Stimulated activated CD8-positive, alpha-beta memory T cell treated with anti-CD3 and anti-CD28 coated beads, Interleukin-15, amount 100 ng/mL, for 1 hour (primary cell): ENCODE results near the gene ITCH.
"Not testable (repeated sequence)": the region's sequence is repeated elsewhere in the genome, so short reads cannot be mapped to it uniquely, and the experiment has no call there.

Experiments
- DNase-seq: peaks from one replicate; pipeline ENCODE4 v3.0.0-alpha.2; 2020; ENCODE audit warnings: low read depth

Gene ITCH

DNA sequence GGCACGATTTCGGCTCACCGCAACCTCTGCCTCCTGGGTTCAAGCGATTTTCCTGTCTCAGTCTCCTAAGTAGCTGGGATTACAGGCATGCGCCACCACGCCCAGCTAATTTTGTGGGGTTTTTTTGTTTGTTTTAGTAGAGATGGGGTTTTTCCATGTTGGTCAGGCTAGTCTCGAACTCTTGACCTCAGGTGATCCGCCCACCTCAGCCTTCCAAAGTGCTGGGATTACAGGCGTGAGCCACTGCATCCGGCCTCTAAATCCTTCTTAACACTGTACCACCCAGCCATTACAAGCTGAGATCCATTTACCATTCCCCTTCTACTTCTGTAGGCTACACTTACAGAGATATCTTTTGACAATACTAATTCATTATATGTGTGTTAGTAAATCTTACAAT, 51.5 kb downstream of the ITCH start:
- not testable (repeated sequence) for DNase-seq

DNA sequence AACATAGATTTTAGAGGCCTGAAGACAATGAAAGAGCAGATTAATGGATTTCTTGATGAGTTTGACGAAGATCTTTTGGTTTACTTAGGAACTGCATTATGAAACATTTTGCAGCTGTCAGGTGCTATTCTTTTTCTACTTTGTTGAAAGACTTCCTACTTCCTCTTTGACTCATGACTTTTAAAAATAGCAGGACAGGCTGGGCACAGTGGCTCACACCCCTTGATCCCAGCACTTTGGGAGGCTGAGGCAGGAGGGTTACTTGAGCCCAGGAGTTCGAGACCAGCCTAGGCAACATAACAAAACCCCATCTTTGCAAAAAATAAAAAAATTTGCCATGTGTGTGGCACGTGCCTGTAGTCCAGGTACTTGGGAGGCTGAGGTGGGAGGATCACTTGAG, 52.0 kb downstream of the ITCH start:
- no peak for DNase-seq

DNA sequence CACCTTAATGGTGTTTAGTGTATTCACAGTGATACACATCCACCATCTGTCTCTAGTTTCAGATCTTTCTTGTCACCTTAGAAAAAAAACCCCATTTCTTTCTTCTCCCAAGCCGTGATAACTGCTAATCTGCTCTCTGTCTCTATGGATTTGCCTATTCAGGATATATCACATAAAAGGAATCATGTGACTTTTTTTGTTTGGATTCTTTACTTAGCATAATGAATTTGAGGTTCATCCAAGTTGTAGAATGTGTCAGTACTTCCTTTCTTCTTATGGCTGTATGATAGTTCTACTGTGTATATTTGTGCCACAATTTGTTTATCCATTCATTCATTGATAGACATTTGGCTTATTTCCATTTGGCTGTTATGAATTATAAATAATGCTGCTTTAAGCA, 57.1 kb downstream of the ITCH start:
- no peak for DNase-seq

DNA sequence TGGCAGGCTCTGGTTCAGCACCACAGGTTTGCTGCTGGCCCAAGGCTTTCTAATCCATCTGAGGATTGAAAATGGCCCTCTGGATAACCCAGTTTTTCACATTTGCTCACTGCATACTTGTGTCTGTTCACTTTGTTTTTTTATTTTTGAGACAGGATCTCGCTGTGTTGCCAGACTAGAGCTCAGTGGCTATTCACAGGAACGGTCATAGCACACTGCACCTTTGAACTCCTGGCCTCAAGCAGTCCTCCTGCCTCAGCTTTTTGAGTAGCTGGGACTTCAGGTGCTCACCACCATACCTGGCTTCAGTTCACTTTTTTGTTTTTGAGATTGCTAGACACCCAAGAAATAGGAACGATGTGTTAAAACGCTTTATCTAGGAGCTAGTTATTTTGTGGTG, 57.9 kb downstream of the ITCH start:
- no peak for DNase-seq

DNA sequence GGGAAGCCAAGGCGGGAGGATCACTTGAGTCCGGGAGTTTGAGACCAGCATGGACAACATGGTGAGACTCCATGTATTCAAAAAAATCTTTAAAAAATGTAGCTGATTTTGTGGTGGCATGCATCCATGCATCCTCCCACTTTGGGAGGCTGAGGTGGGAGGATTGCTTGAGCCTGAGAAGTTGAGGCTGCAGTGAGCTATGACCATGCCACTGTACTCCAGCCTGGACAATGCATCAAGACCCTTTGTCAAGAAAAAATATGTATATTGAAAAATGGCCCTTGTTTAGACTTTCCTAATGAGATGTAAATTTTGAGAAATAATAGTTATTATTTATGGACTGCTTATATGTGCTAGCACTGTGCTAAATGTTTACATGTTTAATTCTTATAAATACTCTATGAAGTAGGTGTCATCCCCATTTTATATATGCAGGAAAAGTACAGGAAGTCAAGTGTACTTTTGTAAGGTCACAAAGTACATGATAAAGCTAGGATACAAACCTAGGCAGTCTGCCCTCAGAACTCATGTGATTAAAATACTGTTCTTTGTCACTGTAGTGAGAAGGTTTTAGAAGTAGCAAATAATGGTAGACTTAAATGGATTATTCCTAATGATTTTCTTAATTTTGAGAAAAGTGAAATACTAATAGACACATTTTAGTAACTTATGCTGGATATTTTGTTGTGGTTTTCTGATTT, 58.8 kb downstream of the ITCH start:
- no peak for DNase-seq

DNA sequence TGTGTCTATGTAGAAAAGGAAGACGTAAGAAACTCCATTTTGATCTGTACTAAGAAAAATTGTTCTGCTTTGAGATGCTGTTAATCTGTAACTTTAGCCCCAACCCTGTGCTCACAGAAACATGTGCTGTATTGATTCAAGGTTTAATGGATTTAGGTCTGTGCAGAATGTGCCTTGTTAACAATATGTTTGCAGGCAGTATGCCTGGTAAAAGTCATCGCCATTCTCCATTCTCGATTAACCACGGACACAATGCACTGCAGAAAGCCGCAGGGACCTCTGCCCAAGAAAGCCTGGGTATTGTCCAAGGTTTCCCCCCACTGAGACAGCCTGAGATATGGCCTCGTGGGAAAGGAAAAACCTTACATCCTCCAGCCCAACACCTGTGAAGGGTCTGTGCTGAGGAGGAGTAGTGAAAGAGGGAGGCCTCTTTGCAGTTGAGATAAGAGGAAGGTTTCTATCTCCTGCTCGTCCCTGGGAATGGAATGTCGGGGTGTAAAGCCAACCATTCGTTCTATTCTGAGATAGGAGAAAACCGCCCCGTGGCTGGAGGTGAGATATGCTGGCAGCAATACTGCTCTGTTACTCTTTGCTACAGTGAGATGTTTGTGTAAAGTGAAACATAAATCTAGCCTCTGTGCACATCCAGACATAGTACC, 62.1 kb downstream of the ITCH start:
- not testable (repeated sequence) for DNase-seq

DNA sequence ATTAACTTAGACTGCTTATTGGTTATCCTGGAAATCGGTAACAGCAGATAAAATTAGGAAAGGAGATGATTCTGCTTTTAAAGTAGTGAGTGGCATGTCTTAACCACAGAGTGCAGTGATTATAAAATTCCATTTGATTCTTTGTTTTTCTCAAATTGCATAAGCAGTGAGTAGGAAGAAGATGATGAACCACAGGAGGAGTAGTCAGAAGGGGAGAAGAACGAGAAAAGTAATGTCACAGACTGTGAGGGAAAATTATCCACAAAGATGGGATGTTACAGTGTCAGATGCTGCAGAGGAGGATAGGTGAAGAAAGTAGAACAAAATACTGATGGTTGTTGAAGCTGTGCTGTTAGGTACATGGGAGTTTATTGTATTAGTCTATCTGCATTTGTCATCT, 63.0 kb downstream of the ITCH start:
- no peak for DNase-seq

DNA sequence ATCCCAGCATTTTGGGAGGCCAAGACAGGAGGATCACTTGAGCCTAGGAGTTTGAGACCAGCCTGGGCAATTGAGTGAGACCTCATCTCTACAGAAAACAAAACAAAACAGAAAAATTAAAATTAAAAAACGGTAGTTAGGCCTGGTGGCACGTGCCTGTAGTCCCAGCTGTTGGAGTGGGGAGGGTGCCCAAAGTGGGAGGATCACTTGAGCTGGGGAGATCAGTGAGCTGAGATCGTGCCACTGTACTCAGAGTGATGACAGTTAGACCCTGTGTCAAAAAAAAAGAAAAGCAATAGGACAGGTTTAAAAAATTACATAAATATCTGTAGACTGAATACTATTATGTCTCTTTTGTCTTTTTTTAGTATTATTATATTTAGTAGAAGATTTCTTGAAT, 64.3 kb downstream of the ITCH start:
- no peak for DNase-seq

DNA sequence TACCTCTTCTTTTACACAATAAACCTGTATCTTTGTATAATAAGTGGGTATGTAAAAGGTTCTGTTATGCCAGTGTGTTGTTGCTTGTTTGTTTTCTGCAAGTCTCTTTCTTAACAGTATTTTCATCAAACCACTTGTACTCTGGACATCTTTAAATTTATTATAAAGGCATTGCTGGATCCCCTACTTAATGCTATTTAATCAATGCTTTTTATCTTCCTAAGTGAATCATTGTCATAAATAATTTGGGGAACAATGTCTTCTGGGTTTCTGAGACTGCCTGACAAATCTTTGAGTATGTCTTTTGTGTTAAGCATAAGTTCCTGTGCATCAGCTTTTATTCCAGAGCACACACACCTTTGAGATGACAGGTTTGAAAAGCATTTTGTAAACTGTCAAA, 64.7 kb downstream of the ITCH start:
- no peak for DNase-seq

DNA sequence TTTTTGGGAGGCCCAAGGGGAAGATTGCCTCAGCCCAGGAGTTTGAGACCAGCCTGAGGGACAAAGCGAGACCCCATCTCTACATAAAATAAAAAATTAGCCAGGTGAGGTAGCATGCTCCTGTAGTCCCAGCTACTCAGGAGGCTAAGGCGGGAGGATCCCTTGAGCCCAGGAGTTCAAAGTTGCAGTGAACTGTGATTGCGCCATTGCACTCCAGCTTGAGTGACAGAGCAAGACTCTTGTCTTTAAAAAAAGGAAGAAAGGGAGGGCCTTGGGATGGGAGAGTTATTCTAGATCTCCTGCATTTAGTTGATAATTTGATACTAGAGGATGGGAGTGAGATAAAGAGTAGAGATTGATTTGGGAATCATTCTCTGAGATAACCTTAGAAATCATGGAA, 68.1 kb downstream of the ITCH start:
- no peak for DNase-seq

DNA sequence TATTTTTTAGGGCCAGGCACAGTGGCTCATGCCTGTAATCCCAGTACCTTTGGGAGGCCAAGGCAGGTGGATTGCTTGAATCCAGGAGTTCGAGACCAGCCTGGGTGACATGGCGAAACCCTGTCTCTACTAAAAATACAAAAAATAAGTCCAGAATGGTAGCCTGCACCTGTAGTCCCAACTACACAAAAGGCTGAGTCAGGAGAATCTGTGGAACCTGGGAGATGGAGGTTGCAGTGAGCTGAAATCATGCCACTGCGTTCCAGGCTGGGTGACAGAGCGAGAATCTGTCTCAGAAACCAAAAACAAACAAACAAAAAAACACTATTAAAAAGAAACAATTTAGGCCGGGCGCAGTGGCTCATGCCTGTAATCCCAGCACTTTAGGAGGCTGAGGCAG, 69.6 kb downstream of the ITCH start:
- not testable (repeated sequence) for DNase-seq

DNA sequence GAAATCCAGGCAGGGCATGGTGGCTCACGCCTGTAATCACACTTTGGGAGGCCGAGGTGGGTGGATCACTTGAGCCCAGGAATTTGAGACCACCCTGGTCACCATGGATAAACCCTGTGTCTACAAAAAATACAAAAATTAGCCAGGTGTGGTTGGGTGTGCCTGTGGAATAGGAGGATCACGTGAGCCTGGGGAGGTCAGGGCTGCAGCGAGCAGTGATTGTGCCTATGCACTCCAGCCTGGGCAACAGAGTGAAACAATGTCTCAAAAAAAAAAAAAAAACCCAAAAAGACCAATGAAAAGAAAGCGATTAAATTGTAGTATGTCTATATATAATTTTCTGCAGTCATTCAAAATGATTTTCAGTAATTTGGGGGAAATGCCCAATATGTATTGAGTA, 70.3 kb downstream of the ITCH start:
- DNase-seq: no peak

DNA sequence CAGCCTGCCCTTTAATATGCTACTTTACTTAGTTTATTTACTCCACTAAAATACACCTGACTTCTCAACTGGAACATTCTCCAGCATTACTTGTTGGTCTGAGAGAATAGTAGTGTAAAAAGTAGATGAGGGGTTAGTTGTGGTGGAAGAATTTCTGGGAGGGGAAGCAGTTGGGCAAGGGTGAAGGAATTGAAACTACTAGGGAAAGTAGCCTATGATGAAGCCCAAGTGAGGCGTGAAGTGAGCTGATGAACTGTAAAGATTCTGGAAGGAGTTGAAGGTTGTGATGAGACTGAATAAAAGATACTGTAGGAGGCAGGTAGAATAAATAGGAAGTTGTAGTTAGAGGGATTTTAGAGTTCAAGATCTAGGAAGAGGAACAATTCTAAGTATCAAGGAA, 72.5 kb downstream of the ITCH start:
- no peak for DNase-seq

DNA sequence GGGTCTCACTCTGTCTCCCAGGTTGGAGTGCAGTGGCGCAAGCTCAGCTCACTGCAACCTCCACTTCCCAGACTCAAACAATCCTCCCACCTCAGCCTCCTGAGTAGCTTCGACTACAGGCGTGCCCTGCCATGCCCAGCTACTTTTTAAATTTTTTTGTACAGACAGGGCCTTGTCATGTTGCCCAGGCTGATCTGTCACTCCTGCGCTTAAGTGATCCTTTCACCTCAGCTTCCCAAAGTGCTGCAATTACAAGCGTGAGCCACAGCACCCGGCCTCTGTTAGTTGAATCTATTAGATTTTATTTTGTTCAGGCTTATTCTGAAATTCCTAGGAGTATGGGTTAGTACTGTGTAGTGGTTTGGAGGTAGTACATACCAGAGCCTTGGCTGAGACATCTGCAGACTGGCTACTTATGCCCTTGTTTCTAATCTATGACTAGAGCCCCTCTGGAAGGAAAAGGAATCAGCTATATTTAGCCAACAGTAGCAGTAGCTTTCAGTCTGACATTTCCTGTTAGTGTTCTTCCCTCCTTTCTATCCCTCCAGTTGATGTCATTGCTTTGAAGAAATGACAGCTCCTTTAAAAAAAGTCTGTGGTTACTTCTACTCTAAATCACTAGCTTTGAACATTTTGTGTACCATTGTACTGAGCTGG, 74.4 kb downstream of the ITCH start:
- no peak for DNase-seq

DNA sequence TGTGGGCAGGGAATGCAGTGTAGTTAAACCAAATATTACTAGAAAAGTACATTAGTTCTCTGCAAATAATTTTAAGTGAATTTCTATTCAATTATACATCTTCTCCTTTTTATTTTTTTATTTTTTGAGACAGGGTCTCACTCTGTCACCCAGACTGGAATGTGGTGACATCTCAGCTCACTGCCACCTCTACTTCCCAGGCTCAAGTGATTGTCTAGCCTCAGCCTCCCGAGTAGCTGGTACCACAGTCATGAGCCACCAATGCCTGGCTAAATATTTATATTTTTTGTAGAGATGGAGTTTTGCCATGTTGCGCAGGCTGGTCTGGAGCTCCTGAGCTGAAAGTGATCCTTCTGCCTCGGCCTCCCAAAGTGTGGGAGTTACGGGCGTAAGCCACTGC, 76.1 kb downstream of the ITCH start:
- DNase-seq: no peak

DNA sequence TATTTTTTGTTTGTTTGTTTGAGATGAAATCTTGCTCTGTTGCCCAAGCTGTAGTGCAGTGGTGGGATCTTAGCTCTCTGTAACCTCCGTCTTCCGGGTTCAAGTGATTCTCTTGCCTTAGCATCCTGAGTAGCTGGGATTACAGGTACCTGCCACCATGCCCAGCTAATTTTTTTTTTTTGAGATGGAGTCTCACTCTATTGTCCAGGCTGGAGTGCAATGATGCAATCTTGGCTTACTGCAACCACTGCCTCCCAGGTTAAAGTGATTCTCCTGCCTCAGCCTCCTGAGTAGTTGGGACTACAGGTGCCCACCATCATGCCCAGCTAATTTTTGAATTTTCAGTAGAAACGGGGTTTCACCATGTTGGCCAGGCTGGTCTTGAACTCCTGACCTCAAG, 78.3 kb downstream of the ITCH start:
- DNase-seq: not testable (repeated sequence)

DNA sequence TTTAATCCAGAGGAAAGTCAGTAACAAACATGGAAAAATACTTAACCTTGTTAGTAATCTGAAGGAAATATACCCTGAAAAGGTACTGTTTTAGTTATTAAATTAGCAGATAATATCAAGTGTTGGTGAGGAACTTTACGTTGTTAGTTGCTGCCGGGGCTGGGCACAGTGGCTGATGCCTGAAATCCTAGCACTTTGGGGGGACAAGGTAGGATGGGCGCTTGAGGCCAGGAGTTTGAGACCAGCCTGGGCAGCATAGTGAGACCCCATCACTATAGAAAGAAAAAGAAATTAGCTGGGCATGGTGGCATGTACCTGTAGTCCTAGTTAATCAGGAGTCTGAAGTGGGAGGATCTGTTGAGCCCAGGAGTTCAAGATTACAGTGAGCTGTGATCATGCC, 80.5 kb downstream of the ITCH start:
- no peak for DNase-seq

DNA sequence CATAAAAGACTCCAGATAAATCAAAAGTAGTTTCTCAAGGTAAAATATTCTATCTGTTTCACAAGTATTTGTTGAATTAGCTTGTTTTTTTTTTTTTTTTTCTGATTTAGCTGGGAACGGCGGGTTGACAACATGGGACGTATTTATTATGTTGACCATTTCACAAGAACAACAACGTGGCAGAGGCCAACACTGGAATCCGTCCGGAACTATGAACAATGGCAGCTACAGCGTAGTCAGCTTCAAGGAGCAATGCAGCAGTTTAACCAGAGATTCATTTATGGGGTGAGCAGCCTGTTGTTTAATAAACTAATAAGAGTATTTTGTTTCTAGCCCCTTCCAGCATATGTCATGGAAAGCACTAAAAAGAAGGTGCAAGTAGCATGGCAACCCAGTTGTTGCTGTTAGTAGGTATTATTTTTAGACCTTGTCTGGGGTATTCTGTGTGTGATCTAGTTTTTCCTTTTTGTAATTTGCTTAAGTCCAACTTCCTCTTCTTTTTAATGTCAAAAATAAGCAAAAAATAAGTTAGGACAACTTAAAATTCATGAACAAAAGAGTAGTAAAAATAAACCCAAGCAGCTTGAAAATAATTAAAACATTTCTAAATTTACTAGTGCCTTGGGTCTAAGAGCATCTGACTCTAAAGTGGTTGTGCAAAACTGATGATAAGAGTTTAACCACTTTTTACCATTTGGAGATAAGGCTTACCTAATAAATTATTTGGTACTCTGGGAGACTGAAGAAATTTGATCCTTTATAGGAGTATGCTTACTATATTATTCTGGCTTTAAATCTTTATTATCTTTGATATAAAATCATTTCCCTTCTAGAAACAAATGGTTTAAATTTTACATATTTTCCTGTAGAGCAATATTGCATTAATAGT, 82.3 kb downstream of the ITCH start:
- DNase-seq: no peak

DNA sequence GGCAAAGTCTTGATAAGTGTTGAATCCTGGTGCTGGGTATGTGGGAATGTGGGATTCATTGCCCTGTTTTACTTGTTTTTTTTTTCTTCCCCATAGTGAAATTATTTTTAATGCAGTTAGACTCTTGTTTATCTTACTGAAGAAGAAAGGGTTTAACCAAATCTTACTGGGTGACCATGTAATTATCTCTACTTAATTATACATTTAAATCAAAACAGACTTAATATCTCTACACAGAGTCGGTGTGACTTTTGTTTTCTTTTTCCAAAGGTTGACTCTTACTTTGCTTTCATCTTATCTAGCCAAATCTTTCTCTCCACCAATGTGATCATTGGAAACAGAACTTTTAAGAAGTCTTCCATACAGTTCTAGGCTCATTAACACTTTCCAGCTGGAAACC, 85.4 kb downstream of the ITCH start:
- no peak for DNase-seq

DNA sequence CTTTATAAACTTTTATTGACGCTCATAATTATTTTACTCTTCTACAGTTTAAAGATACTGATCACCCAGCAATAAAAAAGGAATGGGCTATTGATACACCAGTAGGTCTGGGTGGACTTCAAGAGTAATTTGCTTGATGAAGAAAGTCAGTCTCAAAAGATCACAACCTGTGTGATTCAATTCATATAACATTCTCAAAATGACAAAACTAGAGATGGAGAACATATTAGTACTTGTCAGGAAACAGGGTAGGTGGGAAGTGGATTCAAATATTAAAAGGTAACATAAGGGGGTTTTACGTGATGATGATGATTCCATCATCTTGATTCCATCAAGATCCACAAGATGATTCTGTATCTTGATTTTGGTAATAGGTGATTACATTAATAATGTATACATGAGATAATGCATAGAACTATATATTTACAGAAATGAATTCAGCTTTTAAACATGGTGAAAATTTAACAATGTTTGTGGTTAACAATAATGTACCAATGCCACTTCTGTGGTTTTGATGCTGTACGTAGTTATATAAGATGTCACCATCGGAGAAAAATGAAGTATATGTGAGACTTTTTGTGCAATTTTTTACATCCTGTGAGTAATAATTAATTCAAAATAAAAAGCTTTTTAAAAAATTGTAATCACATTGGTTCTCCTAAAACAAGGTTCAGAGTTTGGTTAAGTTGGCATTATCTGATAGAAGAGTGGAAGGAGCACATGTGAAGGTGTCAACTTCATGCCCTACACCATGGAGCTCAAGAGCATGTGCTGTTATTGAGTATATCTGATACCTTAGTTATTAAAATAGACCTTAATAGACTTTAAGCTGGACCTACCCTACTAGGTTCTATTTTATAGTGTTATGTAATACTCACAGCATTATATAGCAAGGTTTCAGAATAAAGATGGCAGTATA, 86.9 kb downstream of the ITCH start:
- no peak for DNase-seq

DNA sequence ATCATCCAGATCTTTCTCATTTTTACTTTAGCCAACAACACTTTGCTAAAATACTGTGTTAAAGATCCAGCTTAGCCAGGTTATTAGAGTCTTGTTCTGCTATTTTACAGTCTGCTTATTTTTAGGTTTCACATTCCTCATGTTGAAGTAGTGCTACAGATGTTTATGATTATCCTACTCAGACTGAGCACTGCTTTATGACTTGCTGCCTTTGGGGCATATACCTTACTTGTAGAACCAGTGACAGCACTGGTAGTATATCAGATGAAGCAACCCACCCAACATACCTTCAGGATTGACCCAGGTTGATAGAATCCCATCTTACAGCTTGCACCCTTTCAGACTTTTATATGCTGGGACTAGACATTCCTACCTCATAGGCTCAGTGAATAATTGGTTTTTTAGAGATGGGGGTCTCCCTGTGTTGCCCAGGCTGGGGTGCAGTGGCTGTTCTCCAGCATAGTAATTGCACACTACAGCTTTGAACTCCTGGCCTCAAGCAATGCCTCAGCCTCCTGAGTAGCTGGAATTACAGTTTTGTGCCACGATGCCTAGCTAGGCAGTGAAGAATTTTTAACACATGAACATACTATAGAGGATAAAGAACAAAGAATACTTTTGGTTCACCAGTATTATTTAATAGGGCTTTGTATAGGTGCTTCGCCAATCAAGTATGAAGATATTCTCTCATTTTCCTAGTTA, 89.4 kb downstream of the ITCH start:
- DNase-seq: no peak
